NCI-H2227 (cell line): Measurements from ENCODE around the gene CCDC97.

ENCODE experiments used
- DNase-seq: peaks from one replicate; lab custom pipeline; 2025; ENCODE audit not compliant: unreplicated experiment; lab: John Stamatoyannopoulos, UW

The CCDC97 gene

DNA sequence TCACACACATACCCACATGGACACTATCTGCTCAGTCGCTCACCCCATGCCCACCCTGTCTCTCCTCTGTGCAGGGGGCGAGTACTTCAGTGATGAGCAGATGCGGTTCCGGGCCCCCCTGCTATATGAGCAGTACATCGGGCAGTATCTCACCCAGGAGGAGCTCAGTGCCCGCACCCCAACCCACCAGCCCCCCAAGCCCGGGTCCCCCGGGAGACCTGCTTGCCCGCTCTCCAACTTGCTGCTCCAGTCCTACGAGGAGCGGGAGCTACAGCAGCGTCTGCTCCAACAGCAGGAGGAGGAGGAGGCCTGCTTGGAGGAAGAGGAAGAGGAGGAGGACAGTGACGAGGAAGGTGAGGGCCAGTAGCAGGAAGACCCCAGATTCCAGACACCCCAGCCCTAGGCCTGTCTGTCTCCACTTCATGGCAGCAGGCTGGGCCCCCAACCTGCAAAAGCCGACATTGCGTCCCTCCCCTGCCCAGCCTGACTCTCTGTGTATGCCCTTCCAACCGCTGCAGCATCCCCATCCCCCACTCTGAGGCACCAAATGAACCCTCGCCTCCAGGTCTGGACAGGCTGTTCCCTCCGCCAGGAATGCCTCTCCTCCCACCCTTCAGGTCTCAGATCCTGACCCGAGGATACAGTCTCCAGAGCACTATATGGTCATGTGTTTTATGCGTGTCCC, 9.7 kb downstream of the CCDC97 start:
- no peak for DNase-seq

DNA sequence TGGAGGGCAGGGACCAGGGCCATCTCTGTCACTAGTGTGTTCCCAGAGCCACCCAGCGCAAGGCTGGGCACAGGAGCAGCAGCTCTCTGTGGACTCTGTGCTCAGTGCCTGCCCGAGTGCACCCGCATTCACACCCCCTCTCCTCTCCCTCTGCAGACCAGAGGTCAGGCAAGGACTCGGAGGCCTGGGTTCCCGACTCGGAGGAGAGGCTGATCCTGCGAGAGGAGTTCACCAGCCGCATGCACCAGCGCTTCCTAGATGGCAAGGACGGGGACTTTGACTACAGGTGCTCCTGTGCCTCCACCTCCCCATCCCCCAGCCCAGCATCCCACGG, 10.2 kb downstream of the CCDC97 start:
- DNase-seq, result no peak

DNA sequence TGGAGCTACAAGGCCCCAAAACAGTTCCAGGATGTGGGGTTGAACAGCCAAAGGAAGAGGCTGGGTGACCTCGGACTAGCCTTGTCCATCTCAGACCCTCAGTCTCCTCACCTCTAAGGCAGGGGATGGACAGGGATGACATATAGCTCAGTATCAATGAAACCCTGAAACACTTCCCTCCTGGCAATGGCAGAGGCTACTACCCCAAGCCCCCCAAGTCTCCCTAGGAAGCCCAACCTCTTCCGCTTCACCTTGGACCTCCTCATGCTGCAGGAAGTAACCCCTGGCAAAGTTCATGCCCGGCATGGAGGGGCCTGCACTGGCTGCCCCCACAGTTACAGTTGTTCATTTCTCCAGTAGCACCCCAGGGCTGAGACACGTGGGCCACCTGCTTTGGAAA, 10.6 kb downstream of the CCDC97 start:
- no peak for DNase-seq

DNA sequence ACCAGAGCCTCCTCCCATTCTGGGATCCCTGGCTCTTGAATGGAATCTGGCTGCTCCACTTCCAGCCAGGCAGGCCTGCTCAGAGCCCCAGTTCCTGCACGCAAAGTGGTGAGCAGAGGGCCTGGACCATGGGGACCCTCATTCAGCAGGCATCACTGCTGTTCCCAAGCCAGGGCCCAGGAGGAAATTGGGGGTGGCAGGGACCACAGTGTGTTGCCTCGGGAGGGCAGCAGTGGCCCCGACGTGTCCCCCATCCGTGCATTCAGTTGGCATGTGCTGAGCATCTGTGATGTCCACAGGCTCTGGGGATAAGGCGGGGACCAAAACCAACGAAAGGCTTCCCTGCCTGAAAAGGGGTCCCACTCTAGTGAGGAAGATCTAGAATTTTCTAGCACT, 11.2 kb downstream of the CCDC97 start:
- no peak for DNase-seq

DNA sequence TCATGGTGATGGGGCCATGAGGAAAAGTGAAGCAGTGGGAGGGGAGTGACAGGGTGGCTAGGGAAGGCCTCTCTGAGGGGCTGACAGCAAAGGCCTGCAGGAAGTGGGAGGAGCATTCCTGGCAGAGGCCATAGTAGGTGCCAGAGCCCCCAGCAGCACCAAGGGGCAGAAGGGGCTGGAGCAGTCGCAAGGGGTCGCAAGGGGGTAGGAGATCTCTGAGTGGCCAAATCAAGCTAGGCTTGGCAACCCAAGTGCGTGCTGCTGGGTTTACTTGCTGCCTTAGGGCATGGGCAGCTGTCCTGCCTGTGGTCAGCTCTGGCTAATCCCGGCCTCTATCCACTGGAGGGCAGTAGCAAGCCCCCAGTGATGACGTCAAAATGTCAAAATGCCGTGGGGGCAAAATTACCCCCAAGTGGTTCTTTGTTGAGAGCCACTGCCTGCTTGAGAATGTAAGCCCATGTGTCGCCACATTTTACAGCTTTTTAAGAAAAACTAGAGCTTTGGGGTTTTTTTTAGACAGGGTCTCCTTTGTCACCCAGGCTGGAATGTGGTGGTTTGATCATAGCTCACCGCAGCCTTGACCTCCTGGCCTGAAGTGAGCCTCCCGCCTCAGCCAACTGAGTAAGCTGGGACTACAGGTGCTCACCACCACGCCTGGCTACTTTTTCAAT, 11.8 kb downstream of the CCDC97 start:
- DNase-seq, result peak; percentile 85

DNA sequence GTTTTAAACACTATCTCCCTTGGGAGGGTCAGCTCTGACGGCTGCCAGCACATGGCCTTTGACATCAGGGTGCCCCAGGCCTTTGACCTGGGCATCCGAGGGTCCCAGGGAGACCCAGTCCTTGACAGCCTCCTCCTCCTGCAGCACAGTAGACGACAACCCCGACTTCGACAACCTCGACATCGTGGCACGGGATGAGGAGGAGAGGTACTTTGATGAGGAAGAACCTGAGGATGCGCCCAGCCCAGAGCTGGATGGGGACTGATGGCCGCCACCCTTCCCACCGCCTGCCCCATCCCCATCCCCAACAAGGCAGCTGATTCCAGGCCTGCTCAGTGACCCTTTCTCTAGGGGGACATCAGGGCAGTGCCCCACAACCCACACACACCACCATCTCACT, 12.5 kb downstream of the CCDC97 start:
- DNase-seq, result no peak

DNA sequence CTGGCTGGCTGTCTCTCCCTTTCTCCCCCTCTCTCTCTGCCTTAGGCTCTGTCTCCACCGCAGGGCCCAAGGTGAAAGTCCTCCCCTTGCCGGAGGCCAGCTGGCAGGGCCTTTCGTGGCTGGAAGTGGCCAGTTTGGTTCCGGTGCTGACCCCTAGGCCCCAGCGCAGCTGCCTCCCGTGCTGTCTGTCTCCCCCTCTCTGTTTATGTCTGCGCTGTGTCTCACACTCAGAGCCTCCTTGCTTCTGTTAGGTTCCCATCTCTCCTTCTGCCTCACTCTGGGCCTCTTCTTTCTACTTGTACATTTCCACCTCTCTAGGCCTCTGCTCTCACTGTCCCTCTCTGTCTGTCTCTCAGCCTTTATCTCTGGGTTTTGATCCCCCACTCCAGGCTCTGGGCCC, 13.1 kb downstream of the CCDC97 start:
- DNase-seq, result no peak

DNA sequence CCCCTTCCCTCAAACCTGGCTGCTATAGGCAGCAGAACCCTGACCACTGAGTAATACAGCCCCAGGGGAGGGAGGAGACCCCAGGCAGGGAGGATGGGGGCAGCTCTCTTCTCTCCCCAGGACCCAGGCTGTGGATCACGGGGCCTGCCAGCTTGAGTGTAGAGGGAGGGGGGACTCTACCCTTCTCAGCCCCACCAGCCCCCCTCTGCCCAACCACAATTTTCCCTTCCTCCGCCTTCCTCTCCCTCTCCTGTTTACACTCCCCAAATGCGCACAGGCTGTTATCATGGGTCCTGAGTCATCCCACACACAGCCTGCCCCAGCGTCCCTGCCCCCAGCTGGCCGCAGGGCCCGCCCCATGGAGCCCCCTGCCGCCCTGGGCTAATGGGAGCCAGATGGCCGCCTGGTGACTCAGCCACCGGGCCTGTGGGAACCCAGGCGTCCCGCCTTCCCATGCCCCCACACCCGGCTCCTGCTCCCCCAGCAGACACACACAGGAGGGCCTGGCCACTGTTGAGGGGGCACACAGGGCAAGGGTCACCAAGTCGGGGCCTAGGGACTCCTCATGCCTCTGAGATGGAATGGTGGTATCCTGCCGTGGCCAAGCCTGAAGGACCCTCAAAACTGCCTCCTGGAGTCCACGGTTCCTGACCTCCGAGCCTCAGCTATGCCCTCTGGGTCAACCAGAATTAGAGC, 13.6 kb downstream of the CCDC97 start:
- DNase-seq, result no peak

DNA sequence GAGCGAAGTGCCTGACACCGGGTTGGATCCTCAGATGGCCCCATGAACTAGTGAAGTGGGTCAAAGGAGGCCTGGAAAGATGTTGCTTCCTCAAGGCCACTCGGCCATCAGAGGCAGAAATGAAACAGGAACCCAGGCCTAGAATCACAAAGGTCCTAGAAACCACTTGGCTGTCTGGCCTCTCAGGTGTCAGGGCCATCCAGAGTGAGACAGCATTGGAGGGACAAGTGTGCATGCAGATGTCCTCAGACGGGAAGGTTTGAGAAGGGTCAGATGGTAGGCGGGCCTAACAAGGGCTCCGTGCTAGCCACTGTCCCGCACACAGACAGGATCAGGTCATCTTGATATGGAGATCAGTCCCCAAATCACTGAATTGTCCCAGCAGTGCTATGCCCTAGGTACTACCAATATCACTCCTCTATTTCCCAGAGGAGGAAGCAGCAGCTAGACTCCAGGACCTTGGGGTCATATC, 14.3 kb downstream of the CCDC97 start:
- DNase-seq, result no peak

DNA sequence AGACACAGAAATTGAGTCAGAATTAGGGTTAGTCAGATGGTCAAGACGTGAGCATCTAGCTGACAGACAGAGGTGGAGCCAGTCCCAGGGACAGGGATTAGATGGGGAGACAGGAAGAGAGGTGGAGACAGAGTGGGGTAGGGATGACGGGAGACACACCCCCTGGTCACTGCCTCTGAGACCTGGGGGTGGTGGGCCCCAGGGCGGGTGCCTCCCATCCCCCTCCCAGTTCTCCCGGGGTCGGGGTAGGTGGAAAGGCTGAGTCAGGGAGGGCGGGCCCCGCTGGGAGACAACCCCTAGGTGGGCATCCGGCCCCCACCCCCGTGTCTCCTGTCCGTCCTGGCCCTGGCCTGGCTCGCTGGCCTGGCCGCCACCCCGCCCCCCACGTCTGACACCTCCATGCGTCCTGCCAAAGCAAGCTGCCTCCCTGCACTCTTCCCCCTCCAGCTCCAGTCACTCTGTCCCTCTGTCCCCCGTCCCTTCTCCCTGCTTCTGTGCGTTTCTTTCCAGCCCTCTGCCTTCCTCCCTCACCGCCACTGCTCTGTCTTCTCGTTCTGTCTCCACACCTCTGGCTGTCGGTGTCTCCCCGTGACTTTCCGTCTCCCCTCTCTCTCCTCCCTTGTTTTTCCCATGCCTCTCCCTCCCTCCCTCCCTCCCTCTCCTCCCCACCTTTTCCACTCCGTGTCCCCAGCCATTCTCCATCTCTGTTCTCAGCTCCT, 15.1 kb downstream of the CCDC97 start:
- DNase-seq, result peak; percentile 75

DNA sequence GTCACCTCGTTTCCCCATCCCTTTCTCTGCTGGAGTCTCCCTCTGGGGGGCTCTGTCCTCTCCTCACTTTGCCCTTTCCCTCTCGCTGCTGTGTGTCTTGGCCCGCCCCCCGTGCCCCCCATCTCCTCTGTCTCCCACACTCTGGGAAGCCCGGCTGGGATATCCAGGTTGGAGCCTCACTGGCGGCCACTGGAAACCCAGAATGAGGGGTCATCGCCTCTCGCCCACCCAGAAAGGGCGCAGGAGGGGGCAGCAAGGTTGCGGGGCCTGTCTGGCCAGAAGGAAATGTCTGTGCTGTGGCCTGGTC, 15.6 kb downstream of the CCDC97 start:
- DNase-seq, result no peak

DNA sequence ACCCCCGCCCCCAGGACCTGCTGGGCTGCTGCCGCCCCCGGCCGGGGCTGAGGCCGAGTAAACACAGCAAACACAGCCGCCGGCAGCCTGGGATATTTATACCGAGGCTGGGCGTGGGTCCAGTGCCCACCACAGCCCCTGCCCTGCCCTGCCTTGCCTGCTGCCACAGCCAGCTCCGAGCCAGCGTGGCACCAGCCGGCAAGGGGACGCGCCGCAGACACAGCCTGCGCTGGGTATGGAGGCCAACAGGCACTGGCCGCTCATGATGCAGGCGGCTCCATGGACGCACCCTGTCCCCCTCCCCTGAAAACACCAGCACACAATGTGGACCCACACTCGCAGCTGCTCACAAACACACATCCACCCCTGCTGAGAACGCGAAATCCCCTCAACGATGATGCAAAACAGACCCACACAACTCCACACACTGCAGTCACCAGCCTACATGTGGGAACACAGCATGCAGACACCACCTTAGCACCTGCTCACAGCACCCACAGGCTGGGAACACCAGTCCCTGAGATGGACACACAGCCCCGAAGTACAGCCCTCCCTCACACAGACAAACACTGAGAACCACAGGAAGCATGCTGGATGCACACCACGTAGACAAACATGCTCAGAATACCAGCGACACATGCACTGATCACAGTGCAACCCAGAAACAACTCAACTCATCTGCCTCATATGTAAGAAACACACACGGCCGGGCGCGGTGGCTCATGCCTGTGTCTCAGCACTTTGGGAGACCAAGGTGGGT, 16.2 kb downstream of the CCDC97 start:
- no peak for DNase-seq

DNA sequence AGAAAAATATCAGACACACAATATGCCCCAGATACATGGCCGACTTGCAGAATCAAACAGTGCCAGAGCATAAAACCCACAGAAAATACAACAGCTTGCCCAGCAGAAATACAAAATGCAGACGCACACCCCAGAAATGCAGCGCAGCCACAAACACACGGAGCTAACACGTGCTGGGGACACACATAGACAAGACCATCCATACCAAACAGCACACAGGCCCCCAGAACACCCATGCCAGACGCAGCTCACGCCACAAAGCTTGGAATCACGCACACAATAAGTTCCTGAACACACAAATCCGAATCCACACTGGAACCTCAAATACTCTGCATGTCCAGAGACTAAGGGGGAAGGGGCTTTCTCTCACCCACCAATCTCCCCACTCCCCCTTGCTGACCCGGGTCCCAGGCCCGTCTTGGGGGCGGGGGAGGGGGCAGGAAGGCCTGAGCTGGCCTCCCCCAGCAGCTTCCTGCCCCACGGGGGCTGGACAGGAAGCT, 17.2 kb downstream of the CCDC97 start:
- no peak for DNase-seq

DNA sequence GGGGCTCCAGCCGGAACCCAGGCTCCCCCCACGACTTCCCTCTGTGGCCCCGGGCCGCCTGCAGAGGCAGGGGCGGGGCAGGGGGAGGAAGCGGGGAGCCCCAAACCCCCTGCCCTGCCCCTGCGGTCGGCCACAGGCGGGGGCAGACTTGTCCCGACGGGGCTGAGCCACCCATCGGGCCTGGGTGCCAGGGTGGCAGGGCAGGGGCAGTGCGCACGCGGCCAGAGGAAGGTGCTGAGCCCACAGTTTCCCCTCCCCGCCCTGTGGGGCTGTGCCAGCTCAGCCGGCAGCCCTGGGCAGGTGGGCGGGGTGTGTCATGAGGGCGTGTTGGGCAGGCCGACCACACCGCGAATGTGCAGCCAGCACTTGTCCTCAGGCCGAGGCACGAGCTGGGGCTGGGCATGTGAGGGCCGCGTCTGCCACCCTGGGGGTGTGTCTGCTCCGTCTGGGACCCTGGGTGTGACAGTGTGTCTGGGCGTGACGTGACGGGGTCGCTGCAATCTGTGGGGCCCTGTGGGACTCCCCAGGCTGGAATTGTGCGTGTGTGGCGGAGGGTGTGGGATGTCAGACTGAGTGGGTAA, 17.7 kb downstream of the CCDC97 start:
- no peak for DNase-seq

DNA sequence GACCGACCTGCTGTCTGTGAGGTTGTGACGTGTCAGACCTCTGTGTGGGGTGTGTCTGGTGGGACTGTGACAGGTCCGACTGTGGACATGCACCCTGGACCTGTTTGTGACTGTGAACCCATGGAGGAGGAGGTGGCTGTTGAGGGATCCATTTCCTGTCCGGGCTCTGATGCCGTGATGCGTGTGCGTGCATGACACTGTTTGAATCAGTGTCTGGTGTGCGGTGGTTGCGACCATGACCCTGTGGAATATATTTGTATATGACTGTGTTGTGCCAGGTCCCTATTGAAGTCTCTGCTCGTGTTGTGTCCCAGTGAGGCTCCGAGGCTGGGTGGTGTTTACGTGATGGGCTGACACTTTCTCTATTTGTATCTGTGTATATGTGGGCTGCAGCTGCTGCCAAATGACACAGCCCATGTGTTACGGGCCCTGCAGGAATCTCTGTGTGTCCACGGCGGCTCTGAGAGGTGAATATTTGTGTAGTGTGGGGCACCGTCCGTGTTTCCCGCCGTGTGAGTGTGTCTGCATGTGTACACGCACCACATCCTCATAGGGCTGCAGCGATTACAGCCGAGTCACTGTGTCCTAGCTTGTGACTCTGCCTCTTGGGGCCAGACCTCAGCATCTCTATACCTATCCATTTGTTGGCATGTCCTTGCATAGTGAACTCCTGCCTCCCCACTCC, 18.3 kb downstream of the CCDC97 start:
- DNase-seq, result no peak

DNA sequence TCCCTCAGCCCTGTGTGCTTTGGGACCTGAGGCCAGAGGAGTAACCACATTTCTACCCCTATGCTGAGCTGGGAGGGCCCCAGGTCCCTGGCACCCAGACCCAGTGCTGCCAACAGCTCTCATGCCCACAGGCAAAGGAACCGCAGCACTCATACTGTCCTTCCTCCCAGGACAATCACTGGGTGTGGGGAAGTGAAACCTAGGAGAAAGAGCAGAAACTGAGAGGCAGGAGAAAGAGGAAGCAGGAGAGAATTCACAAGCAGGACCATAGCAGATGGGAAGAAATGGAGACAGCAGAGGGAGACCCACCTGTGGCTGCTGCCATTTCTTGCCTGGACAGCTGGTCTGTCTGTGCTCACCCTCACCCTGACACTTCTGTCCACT, 18.9 kb downstream of the CCDC97 start:
- DNase-seq, result no peak

DNA sequence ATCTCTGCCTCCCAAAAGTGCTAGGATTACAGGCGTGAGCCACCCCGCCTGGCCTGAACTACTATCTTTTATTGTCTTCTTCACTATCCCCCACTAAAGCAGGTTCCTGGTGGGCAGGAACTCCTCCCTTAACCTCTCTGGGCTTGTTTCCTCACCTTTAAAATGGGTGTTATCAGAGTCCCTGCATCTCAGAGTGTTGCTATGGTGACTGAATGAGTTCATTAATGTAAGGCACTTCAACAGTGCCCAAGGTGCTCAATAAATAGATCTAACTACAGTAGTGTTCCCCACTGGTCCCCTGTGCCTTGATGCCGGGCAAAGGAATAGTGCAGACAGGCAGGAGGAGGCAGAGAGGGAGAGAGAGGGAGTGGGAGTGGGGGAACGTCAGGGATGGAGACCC, 20.5 kb downstream of the CCDC97 start:
- no peak for DNase-seq

DNA sequence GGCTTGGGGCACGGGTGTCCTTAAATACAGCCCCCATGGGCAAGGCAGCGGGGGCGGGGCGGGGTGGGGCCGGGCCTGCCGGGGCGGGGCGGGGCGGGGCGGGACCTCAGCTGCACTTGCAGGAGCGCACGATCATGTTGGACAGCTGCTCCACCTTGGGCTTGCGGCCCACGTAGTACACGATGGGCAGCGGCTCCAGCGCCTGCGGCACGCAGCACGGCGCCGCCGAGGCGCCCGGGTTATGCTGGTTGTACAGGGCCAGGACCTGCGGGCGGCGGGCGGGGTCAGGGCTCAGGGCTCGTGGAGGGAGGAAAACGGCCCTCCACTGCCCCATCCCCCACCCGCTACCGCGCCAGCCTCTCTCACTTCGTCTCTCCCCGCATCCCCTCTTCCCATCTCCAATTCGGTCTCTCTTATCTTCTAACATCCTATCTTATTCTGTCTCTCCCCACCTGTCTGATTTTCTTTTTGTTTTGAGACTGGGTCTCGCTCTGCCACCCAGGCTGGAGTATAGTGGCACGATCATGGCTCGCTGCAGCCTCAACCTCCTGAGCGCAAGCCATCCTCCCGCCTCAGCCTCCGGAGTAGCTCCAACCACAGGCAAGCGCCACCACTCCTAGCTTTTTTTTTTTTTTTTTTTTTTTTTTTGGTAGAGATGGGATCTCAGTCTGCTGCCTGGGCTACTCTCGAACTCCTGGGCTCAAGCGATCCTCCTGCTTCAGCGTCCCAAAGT, 21.1 kb downstream of the CCDC97 start:
- peak; percentile 70 for DNase-seq

DNA sequence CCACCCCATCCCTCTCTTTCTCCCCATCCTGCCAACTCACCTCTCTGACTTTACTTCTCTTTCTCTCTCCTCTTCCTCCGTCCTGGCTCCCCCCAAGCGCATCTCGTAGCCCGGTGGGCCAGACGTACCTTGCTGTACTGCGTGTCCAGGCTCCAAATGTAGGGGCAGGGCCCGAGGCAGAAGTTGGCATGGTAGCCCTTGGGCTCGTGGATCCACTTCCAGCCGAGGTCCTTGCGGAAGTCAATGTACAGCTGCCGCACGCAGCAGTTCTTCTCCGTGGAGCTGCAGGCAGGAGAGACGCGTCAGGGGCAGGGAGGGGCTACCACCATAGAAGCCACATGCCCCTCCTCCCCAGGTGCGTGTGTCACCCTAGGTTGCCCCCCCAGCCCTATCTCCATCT, 22.0 kb downstream of the CCDC97 start:
- DNase-seq, result no peak
